Sigmoid colon (tissue), 4 donors: ENCODE data around the gene SNTG2.

Experiments
- EP300 ChIP-seq, 4 donors: sonication (generic); formaldehyde crosslinking; IDR thresholded peaks; one replicate each; pipeline ENCODE4 v1.6.1; 2017; ENCODE audit warnings: antibody characterized with exemption in 4 of 4
- POLR2A ChIP-seq, 2 donors: fragments of 450-650 bp; IDR thresholded peaks; one replicate each; pipeline ENCODE4 v1.6.1; 2016; ENCODE audit warnings: antibody characterized with exemption in 2 of 2, mild to moderate bottlenecking in 2 of 2, moderate library complexity in 2 of 2
- TF ChIP-seq, protein P1 (sequence below), 4 experiments: fragments of 450-650 bp in 3 of 4; fragments of 200-600 bp in 1 of 4; IDR thresholded peaks; one replicate each; pipeline ENCODE4 v1.5.1; 2016 to 2019; ENCODE audit warnings: antibody characterized with exemption in 4 of 4, mild to moderate bottlenecking in 3 of 4, moderate library complexity in 2 of 4

DNA sequence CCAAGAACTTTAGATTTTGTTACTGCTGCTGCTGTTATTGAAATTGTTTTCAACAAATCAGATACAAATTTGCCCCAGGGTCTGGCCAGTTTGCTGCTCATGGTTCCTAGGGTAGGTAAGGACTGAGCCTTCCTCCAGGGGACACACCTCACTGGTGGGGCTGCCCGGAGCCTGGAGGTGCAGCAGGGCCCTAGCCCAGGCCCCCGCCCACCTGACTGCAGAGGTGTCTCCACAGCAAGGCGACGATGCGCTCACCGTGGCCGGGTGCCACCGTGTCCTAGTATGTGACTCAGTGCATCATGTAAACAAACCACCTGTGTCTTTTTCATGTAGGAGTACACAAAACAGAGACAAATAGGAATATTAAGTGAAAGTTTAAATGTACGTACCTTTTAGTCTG, 309.1 kb downstream of the SNTG2 start:
- TF ChIP-seq EP300 (IDR thresholded peaks at IDR 0.05) (no peak), POLR2A (IDR thresholded peaks at IDR 0.05) (no peak)
- TF ChIP-seq, protein P1, sequence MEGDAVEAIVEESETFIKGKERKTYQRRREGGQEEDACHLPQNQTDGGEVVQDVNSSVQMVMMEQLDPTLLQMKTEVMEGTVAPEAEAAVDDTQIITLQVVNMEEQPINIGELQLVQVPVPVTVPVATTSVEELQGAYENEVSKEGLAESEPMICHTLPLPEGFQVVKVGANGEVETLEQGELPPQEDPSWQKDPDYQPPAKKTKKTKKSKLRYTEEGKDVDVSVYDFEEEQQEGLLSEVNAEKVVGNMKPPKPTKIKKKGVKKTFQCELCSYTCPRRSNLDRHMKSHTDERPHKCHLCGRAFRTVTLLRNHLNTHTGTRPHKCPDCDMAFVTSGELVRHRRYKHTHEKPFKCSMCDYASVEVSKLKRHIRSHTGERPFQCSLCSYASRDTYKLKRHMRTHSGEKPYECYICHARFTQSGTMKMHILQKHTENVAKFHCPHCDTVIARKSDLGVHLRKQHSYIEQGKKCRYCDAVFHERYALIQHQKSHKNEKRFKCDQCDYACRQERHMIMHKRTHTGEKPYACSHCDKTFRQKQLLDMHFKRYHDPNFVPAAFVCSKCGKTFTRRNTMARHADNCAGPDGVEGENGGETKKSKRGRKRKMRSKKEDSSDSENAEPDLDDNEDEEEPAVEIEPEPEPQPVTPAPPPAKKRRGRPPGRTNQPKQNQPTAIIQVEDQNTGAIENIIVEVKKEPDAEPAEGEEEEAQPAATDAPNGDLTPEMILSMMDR (IDR thresholded peaks at IDR 0.05) = no peak
